Endothelial cell of umbilical vein (primary cell): ENCODE results near the gene LONP2. TPM values are rescaled to one million over a fixed set of nuclear protein-coding genes. Genes with fewer than 3 reads are reported as not detected.

Source experiments
- BruUV-seq: library from RNA; stranded (reverse); fragments of 400-500 nt; replicated peaks from 2 replicates; lab custom pipeline; 2021; lab: Mats Ljungman, UMichigan
- CTCF ChIA-PET: fragments of 300-600, 350-600 bp; sonication (Branson Sonifier 250); formaldehyde crosslinking; loops from one replicate; lab custom pipeline; 2021; ENCODE audit warnings: antibody characterized with exemption, inconsistent platforms; lab: Charles Lee
- POLR2A ChIA-PET: fragments of 300-600, 350-600 bp; sonication (Branson Sonifier 250); formaldehyde crosslinking; loops from one replicate; lab custom pipeline; 2021; ENCODE audit warnings: antibody characterized with exemption, inconsistent platforms; lab: Charles Lee
- DNase-seq: peaks from one replicate; pipeline ENCODE4 v3.0.0-alpha.2; 2011; ENCODE audit warnings: low read depth, low spot score
- FAIRE-seq: peaks from 2 replicates; lab custom pipeline; 2011; peaks lifted over from hg19 to GRCh38; lab: Jason Lieb, UNC
- H2AFZ ChIP-seq: 2 replicates; pipeline ENCODE4 v1.6.0; 2012; ENCODE audit warnings: low read depth, low read length, control low read depth, inconsistent platforms
- H3K27ac ChIP-seq: 2 replicates; pipeline ENCODE4 v1.5.1; 2011; ENCODE audit warnings: low read depth, mild to moderate bottlenecking, control low read depth, low read length, moderate library complexity; ENCODE audit not compliant: insufficient read depth
- H3K27me3 ChIP-seq, 2 experiments: 2 replicates each; pipeline versions ENCODE4 v1.6.0 to v1.6.1; 2011; ENCODE audit warnings: low read length in 2 of 2, mixed read lengths in 1 of 2; ENCODE audit not compliant: control insufficient read depth in 2 of 2, insufficient read depth in 2 of 2
- H3K36me3 ChIP-seq, 2 experiments: 2 replicates in 1 of 2; 3 replicates in 1 of 2; pipeline ENCODE4 v1.5.1; 2011; ENCODE audit warnings: low read length in 2 of 2, mild to moderate bottlenecking in 1 of 2, moderate library complexity in 1 of 2; ENCODE audit not compliant: control insufficient read depth in 2 of 2, insufficient read depth in 2 of 2; ENCODE audit errors: extremely low read depth in 1 of 2
- H3K4me1 ChIP-seq: 3 replicates; pipeline ENCODE4 v1.5.1; 2011; ENCODE audit warnings: mild to moderate bottlenecking, low read length; ENCODE audit not compliant: control insufficient read depth, insufficient read depth; ENCODE audit errors: extremely low read depth
- H3K4me2 ChIP-seq: 2 replicates; pipeline ENCODE4 v1.6.1; 2011; ENCODE audit warnings: low read length, control low read depth, mixed read lengths; ENCODE audit not compliant: insufficient read depth
- H3K4me3 ChIP-seq, 3 experiments: fragments of 200-600 bp in 1 of 3; sonication (generic), shearing (Covaris generic) in 1 of 3; replicated peaks in 1 of 3; 2 replicates each; pipeline ENCODE4 v1.5.1; 2011 to 2016; ENCODE audit warnings: control low read depth in 3 of 3, low read length in 3 of 3, mild to moderate bottlenecking in 2 of 3, inconsistent platforms in 1 of 3, low read depth in 1 of 3, moderate library complexity in 1 of 3; ENCODE audit not compliant: insufficient read depth in 1 of 3
- H3K79me2 ChIP-seq: 2 replicates; pipeline ENCODE4 v1.6.0; 2012; ENCODE audit warnings: low read length, inconsistent platforms; ENCODE audit not compliant: control insufficient read depth, insufficient read depth
- H3K9ac ChIP-seq: replicated peaks from 2 replicates; pipeline ENCODE3; 2011; ENCODE audit warnings: low read length, control low read depth; ENCODE audit not compliant: insufficient read depth; ENCODE audit errors: extremely low read depth
- H3K9me1 ChIP-seq: replicated peaks from 3 replicates; pipeline ENCODE4 v1.6.0; 2011; ENCODE audit warnings: mild to moderate bottlenecking, low read length; ENCODE audit not compliant: control insufficient read depth, insufficient read depth; ENCODE audit errors: extremely low read depth
- H3K9me3 ChIP-seq: replicated peaks from 2 replicates; pipeline ENCODE4 v1.5.1; 2012; ENCODE audit warnings: low read length, inconsistent platforms; ENCODE audit not compliant: control insufficient read depth, insufficient read depth
- H4K20me1 ChIP-seq: replicated peaks from 2 replicates; pipeline ENCODE3; 2011; ENCODE audit warnings: mild to moderate bottlenecking, low read length; ENCODE audit not compliant: control insufficient read depth, insufficient read depth; ENCODE audit errors: extremely low read depth
- CTCF ChIP-seq, 2 donors: IDR thresholded peaks; 1 replicate in 1 of 2; 2 replicates in 1 of 2; pipeline ENCODE4 v1.5.1; 2011; ENCODE audit warnings: low read length in 2 of 2, mild to moderate bottlenecking in 2 of 2, moderate library complexity in 2 of 2, control low read depth in 1 of 2, inconsistent platforms in 1 of 2, low read depth in 1 of 2; ENCODE audit not compliant: insufficient read depth in 1 of 2; ENCODE audit errors: extremely low read depth in 1 of 2
- EZH2 ChIP-seq: IDR thresholded peaks from 2 replicates; pipeline ENCODE4 v1.6.1; 2012; ENCODE audit warnings: borderline replicate concordance, low read depth, mild to moderate bottlenecking, moderate library complexity, low read length, inconsistent platforms; ENCODE audit not compliant: severe bottlenecking
- FOS ChIP-seq: IDR thresholded peaks from 2 replicates; pipeline ENCODE4 v1.6.1; 2011; ENCODE audit warnings: mild to moderate bottlenecking, low read length, moderate library complexity, borderline replicate concordance; ENCODE audit not compliant: insufficient read depth
- GATA2 ChIP-seq: IDR thresholded peaks from 2 replicates; pipeline ENCODE4 v1.7.0; 2011; ENCODE audit warnings: low read depth, mild to moderate bottlenecking, moderate library complexity, mixed read lengths, low read length; ENCODE audit not compliant: insufficient read length, insufficient read depth
- JUN ChIP-seq: IDR thresholded peaks from 2 replicates; pipeline ENCODE4 v1.6.1; 2011; ENCODE audit warnings: borderline replicate concordance, low read depth; ENCODE audit not compliant: insufficient read length, insufficient read depth
- MAX ChIP-seq: IDR thresholded peaks from 2 replicates; pipeline ENCODE4 v1.6.1; 2011; ENCODE audit not compliant: insufficient read depth, insufficient read length
- MYC ChIP-seq: IDR thresholded peaks from one replicate; pipeline ENCODE4 v1.6.1; 2011; ENCODE audit warnings: mild to moderate bottlenecking, low read depth, low read length
- POLR2A ChIP-seq: IDR thresholded peaks from 2 replicates; pipeline ENCODE4 v1.6.1; 2012; ENCODE audit warnings: low read depth, mild to moderate bottlenecking, control low read depth, low read length
- POLR2AphosphoS5 ChIP-seq: IDR thresholded peaks from 2 replicates; pipeline ENCODE4 v1.6.1; 2012; ENCODE audit warnings: low read depth, mild to moderate bottlenecking, control low read depth, low read length, moderate library complexity; ENCODE audit not compliant: insufficient read depth
- dilution Hi-C: fragments of 300-500 bp; cut with MboI; formaldehyde crosslinking; loops from one replicate; pipeline ENCODE4 v1.15.0; 2019; ENCODE audit warnings: low sequenced_read_pairs; ENCODE audit not compliant: extremely low pct_ligation_motif_present
- intact Hi-C: fragments of 100-400 bp; cut with micrococcal nuclease; formaldehyde crosslinking; loops from one replicate; pipeline ENCODE4 v1.10.0; 2022
- polyA plus RNA-seq, 4 experiments: library from polyadenylated mRNA; depleted of rRNA in 3 of 4; stranded (reverse) in 3 of 4; unstranded in 1 of 4; fragments of >200 nt; gene quantifications; 2 replicates each; pipeline versions ENCODE4 v1.2.1 to v1.2.3, GENCODE V29; 2011 to 2012; ENCODE audit warnings: missing spikeins in 1 of 4
- total RNA-seq: library from RNA; stranded (reverse); gene quantifications from 2 replicates; pipeline ENCODE4 v1.2.3, GENCODE V29; 2021

LONP2 gene
- total and polyA plus RNA-seq, 2 donors (not counting 3 experiments of a cell fraction or from before 2014, with no cell fraction given) = 13.5 to 38.4 TPM

GRCh38 chr16:48201515-48202201, 42.4 kb upstream of the LONP2 start:
- Histone ChIP-seq H3K9me1 (no peaks in the 10 kb centered on the region), H3K79me2 (no peaks in the 10 kb centered on the region), H4K20me1 (no peaks in the 10 kb centered on the region), H3K4me2 (no peak overlapping the region), H3K4me1 (no peaks in the 10 kb centered on the region), H3K36me3 (no peaks in the 10 kb centered on the region), H3K9me3 (no peaks in the 10 kb centered on the region), H2AFZ (no peak overlapping the region), H3K27ac (no peak overlapping the region), H3K9ac (no peak overlapping the region), H3K27me3 (no peaks in the 10 kb centered on the region), H3K4me3 (no peak overlapping the region)
- POLR2A ChIA-PET = no interaction called here
- TF ChIP-seq POLR2A (no peak), FOS (no peak), EZH2 (no peak), JUN (no peak), MYC (no peak), POLR2AphosphoS5 (no peak), CTCF (IDR thresholded peaks at IDR 0.05; ENCODE audit: extremely low read depth in 1 of 2, insufficient read depth in 1 of 2, low read depth in 1 of 2, low read length in 2 of 2) (no peak), MAX (no peak), GATA2 (no peak)
- BruUV-seq = no TSS peak
- intact Hi-C loops = no loop called here
- DNase-seq = no peak
- CTCF ChIA-PET = no interaction called here
- no peak for FAIRE-seq
- dilution Hi-C loops = no loop called here
